LNCAP (cell line): ENCODE results near the gene OR6V1.

Experiments used
- CTCF ChIP-seq: fragments of 450-650 bp; IDR thresholded peaks from 2 replicates; pipeline ENCODE4 v1.5.1; 2017; ENCODE audit warnings: mild to moderate bottlenecking

Gene OR6V1

DNA sequence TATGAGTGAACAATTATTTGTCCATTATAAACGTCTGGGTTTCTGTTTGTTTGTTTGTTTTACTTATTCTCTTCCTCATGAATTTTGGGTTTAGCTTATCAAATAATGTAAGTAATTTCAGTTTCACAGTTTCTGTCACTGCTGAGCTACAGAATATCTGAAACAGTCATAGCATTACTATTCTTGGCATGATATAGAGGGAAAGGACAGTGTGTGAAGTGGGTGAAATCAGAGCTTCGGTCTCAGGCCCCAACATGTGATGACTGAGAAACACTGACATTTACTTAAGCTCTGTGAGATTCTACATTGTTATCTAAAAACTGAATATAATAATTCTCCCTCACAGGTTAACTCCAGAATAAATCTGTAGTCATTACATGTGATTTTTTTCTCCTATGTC lies 8.8 kb upstream of the OR6V1 start:
- TF ChIP-seq CTCF, result no peak

DNA sequence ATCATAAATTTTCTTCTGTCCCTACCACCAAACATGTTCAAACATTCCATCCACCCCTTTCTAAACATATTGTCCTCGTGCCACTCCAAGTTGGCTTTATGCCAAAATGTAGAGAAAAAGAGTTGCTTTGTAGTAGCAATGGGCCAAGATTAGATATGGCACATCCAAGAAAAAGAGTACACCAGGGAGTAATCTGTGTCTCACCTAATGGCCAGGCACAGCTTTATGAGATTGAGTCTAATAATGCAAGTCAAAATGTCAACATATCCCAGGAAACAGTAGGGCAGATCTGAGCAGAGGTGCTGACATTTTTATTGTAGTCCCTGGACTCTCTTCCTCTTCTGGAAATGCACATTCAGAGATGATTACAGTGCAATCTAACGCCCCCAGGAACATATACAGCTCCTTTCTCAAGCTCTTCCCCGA lies 5.7 kb upstream of the OR6V1 start:
- TF ChIP-seq CTCF, result no peak

GRCh38 chr7:143047326-143047725 lies 4.8 kb upstream of the OR6V1 start:
- TF ChIP-seq CTCF, result no peak

GRCh38 chr7:143048827-143049226 lies 3.3 kb upstream of the OR6V1 start:
- TF ChIP-seq CTCF, result no peak

- TF ChIP-seq CTCF, result no peak
These were observed 2.8 kb upstream of the OR6V1 start for GRCh38 chr7:143049362-143049761.

DNA sequence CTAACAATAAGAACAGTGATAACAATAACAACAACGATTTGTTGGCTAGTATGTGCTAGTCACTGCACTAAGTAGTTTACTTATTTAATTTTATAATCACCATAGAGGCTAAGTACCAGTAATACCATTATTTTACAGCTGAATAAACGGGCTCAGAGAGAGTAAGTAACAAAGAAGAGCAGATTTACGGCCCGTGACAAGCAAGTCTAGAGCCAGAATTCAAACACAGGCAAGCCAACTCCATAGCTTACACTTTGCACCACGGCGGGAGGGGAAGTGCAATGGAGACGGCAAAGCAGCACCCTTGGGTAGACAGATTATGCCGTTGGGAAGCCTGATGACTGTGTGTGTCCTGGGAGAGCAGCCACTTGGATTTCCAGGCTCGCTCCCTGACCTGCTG lies 1.2 kb upstream of the OR6V1 start:
- TF ChIP-seq CTCF, result no peak

GRCh38 chr7:143054621-143055020 lies 2.5 kb downstream of the OR6V1 start:
- no peak for TF ChIP-seq CTCF

DNA sequence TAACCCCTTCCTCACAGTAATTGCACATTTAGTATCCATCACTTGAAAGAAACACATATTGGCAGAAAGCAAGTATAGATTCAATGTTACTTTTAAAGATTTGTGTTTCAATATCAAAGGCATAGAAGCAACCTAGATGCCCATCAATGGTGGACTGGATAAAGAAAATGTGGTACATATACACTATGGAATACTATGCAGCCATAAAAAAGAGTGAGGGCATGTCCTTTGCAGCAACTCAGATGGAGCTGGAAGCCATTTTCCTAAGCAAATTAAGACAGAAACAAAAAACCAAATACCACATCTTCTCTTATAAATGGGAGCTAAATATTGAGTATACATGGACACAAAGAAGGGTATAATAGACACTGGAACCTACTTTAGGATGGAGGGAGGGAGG lies 3.6 kb downstream of the OR6V1 start:
- TF ChIP-seq CTCF, result no peak
